ENCODE measurements around the gene C4orf36.

The C4orf36 gene

DNA sequence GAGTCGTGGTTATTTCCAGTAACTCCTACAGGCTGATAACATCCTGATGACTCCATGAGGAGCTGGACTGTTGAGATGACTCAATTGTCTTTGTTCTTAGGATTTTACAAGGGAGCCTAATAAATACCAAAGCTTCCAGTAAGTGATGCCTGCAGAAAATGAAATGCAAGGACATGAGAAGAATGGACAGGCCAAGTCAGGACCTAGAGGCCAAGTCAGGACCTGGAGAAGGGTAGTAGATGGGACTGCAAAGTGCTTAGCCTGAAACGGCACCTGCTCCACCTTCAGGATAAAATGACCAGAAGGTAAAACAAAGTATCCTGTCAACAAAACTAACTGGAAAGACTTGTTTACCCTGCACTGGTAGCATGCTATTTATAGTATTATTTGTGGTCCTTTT is 36.6 kb downstream of the C4orf36 start:
- H3K27ac ChIP-seq (ENCODE audit: insufficient read depth in 1 of 2, low read depth in 1 of 2, low read length in 2 of 2, poor library complexity in 1 of 2, severe bottlenecking in 2 of 2), result no peak overlapping the region
- no peaks in the 10 kb centered on the region for H3K36me3 ChIP-seq (ENCODE audit: control insufficient read depth in 4 of 4, insufficient read depth in 4 of 4, low read length in 3 of 4)
- H3K4me1 ChIP-seq (ENCODE audit: control extremely low read depth in 1 of 4, control insufficient read depth in 4 of 4, insufficient read depth in 4 of 4, low read length in 3 of 4), result peaks cover 0 to 5% (median 0%) of the 10 kb centered on the region in 4 experiments
- H3K9me3 ChIP-seq (ENCODE audit: control extremely low read depth in 1 of 5, control insufficient read depth in 4 of 5, insufficient read depth in 2 of 5, low read depth in 1 of 5, low read length in 4 of 5), result no peaks in the 10 kb centered on the region
- H3K27me3 ChIP-seq (replicated peaks in 2 of 5; ENCODE audit: control insufficient read depth in 4 of 5, insufficient read depth in 5 of 5, low read length in 4 of 5), result no peaks in the 10 kb centered on the region
- WGBS (ENCODE audit: insufficient coverage), result 100% methylated on average over 1 of the region's 2 CpGs
- DNase-seq, result no peak
- no peak overlapping the region for H3K4me3 ChIP-seq (ENCODE audit: control insufficient read depth in 1 of 7, extremely low read depth in 1 of 7, insufficient read depth in 4 of 7, low read depth in 2 of 7, low read length in 6 of 7)
- POLR2A ChIA-PET, result no interaction called here
- CTCF ChIA-PET, result no interaction called here

DNA sequence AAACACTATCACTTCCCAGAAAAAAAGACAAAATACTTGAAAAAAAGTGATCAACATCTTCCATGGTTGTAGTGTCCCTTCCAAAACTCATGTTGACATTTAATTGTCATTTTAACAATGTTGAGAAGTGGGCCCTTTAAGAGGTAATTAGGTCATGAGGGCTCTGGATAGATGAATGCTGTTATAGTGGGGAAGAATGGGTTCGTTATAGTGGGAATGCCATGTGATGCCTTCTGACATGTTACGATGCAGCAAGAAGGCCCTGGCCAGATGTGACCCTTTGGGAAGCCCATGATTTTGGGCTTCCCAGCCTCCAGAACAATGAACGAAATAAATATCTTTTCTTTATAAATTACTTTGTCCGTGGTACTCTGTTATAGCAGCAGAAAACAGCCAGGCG is 39.0 kb downstream of the C4orf36 start:
- H3K9me3 ChIP-seq (ENCODE audit: control extremely low read depth in 1 of 5, control insufficient read depth in 4 of 5, insufficient read depth in 2 of 5, low read depth in 1 of 5, low read length in 4 of 5), result no peaks in the 10 kb centered on the region
- no peaks in the 10 kb centered on the region for H3K27me3 ChIP-seq (replicated peaks in 2 of 5; ENCODE audit: control insufficient read depth in 4 of 5, insufficient read depth in 5 of 5, low read length in 4 of 5)
- POLR2A ChIA-PET, result no interaction called here
- H3K4me1 ChIP-seq (ENCODE audit: control extremely low read depth in 1 of 4, control insufficient read depth in 4 of 4, insufficient read depth in 4 of 4, low read length in 3 of 4), result peaks cover 0 to 5% (median 0%) of the 10 kb centered on the region in 4 experiments
- no peak overlapping the region for H3K4me3 ChIP-seq (ENCODE audit: control insufficient read depth in 1 of 7, extremely low read depth in 1 of 7, insufficient read depth in 4 of 7, low read depth in 2 of 7, low read length in 6 of 7)
- CTCF ChIA-PET, result no interaction called here
- 100% methylated on average over 4 of the region's 5 CpGs for WGBS (ENCODE audit: insufficient coverage)
- DNase-seq, result no peak
- no peaks in the 10 kb centered on the region for H3K36me3 ChIP-seq (ENCODE audit: control insufficient read depth in 4 of 4, insufficient read depth in 4 of 4, low read length in 3 of 4)
- no peak overlapping the region for H3K27ac ChIP-seq (ENCODE audit: insufficient read depth in 1 of 2, low read depth in 1 of 2, low read length in 2 of 2, poor library complexity in 1 of 2, severe bottlenecking in 2 of 2)

DNA sequence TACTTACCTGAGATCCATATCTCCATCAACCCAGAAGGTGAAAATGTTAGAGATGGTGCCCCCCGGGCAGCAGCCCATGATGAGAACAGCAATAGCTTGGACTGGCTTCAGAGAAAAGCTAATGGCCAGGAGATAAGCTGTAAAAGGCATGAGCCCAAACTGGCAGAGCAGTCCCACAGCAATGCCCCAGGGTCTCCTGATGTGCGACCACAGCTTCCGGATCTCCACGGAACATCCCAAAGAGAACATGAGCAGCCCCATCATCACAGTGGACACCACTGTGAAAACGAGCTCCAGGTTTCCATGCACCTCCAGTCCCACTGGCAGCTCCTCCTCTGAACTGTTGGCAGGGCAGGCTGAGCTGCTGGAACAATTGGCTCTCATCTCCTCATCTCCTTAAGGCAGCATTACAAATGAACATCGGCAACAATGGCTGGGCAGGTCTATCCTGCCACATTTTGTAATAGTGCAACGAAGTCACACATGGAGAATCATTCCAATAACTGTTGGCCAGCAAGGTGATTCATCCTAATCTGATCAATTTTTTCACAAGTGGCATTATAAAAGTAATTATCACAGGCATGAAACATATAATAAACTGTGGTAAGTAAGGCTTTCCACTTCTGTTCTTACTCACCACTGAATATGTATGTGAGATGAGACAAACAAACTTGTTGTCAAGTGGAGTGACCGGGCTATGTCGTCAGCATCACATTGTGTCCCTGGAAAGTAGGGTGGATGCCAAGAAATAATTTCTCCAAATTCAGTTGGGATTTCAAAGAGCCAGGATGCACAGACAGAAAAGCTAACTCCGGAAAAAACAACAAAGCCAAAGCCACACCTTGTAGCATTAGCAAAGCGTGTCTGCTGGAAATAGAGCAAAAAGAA is 43.2 kb downstream of the C4orf36 start, which contains the start of gene SLC10A6:
SLC10A6 (minus strand) TSS at position 653 of the 888 bp plus-strand sequence; CDS start at position 384, 269 bp downstream.
- Histone ChIP-seq H3K27me3 (replicated peaks in 2 of 5; ENCODE audit: control insufficient read depth in 4 of 5, insufficient read depth in 5 of 5, low read length in 4 of 5) (no peaks in the 10 kb centered on the region), H3K9me3 (ENCODE audit: control extremely low read depth in 1 of 5, control insufficient read depth in 4 of 5, insufficient read depth in 2 of 5, low read depth in 1 of 5, low read length in 4 of 5) (no peaks in the 10 kb centered on the region), H3K4me3 (ENCODE audit: control insufficient read depth in 1 of 7, extremely low read depth in 1 of 7, insufficient read depth in 4 of 7, low read depth in 2 of 7, low read length in 6 of 7) (no peak within 1 kb of the TSS), H3K4me1 (ENCODE audit: control extremely low read depth in 1 of 4, control insufficient read depth in 4 of 4, insufficient read depth in 4 of 4, low read length in 3 of 4) (no peaks in the 10 kb centered on the region), H3K27ac (ENCODE audit: insufficient read depth in 1 of 2, low read depth in 1 of 2, low read length in 2 of 2, poor library complexity in 1 of 2, severe bottlenecking in 2 of 2) (no peak within 1 kb of the TSS), H3K36me3 (ENCODE audit: control insufficient read depth in 4 of 4, insufficient read depth in 4 of 4, low read length in 3 of 4) (no peaks in the 10 kb centered on the region)
- ChIA-PET CTCF (interaction anchor here (1.3 kb wide), 1 partner anchor 19 kb away, joined by 3 read pairs; no protein-coding TSS in a partner anchor), POLR2A (interaction anchor here (0.8 kb wide), 1 partner anchor 10 kb away, joined by 3 read pairs; no protein-coding TSS in a partner anchor)
- DNase-seq, result no peak
- 98% methylated on average over 11 of the region's 11 CpGs for WGBS (ENCODE audit: insufficient coverage)

DNA sequence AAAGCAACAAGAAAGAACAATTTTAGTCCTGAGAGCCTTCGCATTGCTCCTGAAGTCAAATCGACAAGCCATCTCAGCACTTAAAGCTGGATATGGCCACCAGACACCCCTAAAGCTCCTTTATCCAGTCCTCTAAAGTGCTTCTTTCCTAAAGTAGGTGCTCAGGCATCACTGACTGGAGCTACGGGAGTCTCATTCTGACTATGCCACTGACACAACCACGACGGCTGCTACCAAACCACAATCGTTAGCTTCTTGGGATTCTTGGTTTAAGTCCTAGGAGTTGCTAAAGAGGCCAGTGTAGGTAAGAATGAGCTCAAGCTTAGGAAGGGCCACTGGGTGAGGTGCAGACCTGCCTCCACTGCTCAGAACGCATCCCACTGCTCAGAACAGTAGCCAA is 44.1 kb downstream of the C4orf36 start:
- no peak overlapping the region for H3K27ac ChIP-seq (ENCODE audit: insufficient read depth in 1 of 2, low read depth in 1 of 2, low read length in 2 of 2, poor library complexity in 1 of 2, severe bottlenecking in 2 of 2)
- H3K9me3 ChIP-seq (ENCODE audit: control extremely low read depth in 1 of 5, control insufficient read depth in 4 of 5, insufficient read depth in 2 of 5, low read depth in 1 of 5, low read length in 4 of 5), result no peaks in the 10 kb centered on the region
- no peaks in the 10 kb centered on the region for H3K36me3 ChIP-seq (ENCODE audit: control insufficient read depth in 4 of 4, insufficient read depth in 4 of 4, low read length in 3 of 4)
- no peak overlapping the region for H3K4me3 ChIP-seq (ENCODE audit: control insufficient read depth in 1 of 7, extremely low read depth in 1 of 7, insufficient read depth in 4 of 7, low read depth in 2 of 7, low read length in 6 of 7)
- DNase-seq, result no peak
- 97% methylated on average over 2 of the region's 7 CpGs for WGBS (ENCODE audit: insufficient coverage)
- no peaks in the 10 kb centered on the region for H3K4me1 ChIP-seq (ENCODE audit: control extremely low read depth in 1 of 4, control insufficient read depth in 4 of 4, insufficient read depth in 4 of 4, low read length in 3 of 4)
- ChIA-PET POLR2A (no interaction called here), CTCF (interaction anchor here (1.3 kb wide), 1 partner anchor 18 kb away, joined by 3 read pairs; no protein-coding TSS in a partner anchor)
- no peaks in the 10 kb centered on the region for H3K27me3 ChIP-seq (replicated peaks in 2 of 5; ENCODE audit: control insufficient read depth in 4 of 5, insufficient read depth in 5 of 5, low read length in 4 of 5)

DNA sequence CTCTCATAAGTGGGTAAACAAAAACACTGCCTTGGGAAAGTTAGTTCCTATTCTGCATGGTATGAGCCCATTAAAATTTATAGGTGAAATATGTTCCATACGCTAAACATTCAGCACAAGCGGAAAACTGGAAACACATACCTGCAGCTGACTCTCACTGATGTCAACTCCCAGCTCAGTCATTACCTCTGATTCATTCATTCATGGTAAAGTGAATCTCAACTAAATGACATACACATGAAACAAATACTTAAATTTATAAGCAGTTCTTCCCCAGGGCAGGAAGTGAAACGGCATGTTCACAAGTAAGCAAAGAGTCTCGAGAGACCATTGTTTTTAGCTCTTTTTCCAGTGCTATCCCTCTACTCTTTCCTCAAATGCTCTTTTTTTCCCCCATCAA is 44.7 kb downstream of the C4orf36 start:
- ChIA-PET CTCF (interaction anchor here (1.3 kb wide), 1 partner anchor 18 kb away, joined by 3 read pairs; no protein-coding TSS in a partner anchor), POLR2A (no interaction called here)
- Histone ChIP-seq H3K27me3 (replicated peaks in 2 of 5; ENCODE audit: control insufficient read depth in 4 of 5, insufficient read depth in 5 of 5, low read length in 4 of 5) (no peaks in the 10 kb centered on the region), H3K4me3 (ENCODE audit: control insufficient read depth in 1 of 7, extremely low read depth in 1 of 7, insufficient read depth in 4 of 7, low read depth in 2 of 7, low read length in 6 of 7) (no peak overlapping the region), H3K9me3 (ENCODE audit: control extremely low read depth in 1 of 5, control insufficient read depth in 4 of 5, insufficient read depth in 2 of 5, low read depth in 1 of 5, low read length in 4 of 5) (no peaks in the 10 kb centered on the region), H3K27ac (ENCODE audit: insufficient read depth in 1 of 2, low read depth in 1 of 2, low read length in 2 of 2, poor library complexity in 1 of 2, severe bottlenecking in 2 of 2) (no peak overlapping the region), H3K4me1 (ENCODE audit: control extremely low read depth in 1 of 4, control insufficient read depth in 4 of 4, insufficient read depth in 4 of 4, low read length in 3 of 4) (no peaks in the 10 kb centered on the region), H3K36me3 (ENCODE audit: control insufficient read depth in 4 of 4, insufficient read depth in 4 of 4, low read length in 3 of 4) (no peaks in the 10 kb centered on the region)
- WGBS (ENCODE audit: insufficient coverage), result 86% methylated on average over 4 of the region's 4 CpGs
- DNase-seq, result no peak

DNA sequence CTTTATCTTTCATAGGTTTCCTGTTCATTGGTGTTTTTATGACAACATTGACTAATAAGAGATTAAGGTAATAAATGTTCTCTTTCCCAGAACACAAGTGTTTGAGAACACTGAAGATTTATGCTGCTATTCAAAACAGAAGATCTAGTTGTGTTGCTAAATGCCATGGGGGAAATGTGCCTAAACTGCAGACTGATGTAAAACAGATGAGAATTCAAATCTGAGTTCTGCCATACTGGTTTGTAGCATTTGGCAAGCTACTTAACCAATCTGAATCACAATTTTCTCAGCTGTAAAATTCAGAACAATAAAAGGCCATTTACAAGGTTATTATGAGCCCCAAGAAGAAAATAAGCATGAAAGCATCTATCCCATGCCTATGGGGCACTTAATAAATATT is 45.3 kb downstream of the C4orf36 start:
- Histone ChIP-seq H3K27ac (ENCODE audit: insufficient read depth in 1 of 2, low read depth in 1 of 2, low read length in 2 of 2, poor library complexity in 1 of 2, severe bottlenecking in 2 of 2) (no peak overlapping the region), H3K4me3 (ENCODE audit: control insufficient read depth in 1 of 7, extremely low read depth in 1 of 7, insufficient read depth in 4 of 7, low read depth in 2 of 7, low read length in 6 of 7) (no peak overlapping the region), H3K4me1 (ENCODE audit: control extremely low read depth in 1 of 4, control insufficient read depth in 4 of 4, insufficient read depth in 4 of 4, low read length in 3 of 4) (no peaks in the 10 kb centered on the region), H3K9me3 (ENCODE audit: control extremely low read depth in 1 of 5, control insufficient read depth in 4 of 5, insufficient read depth in 2 of 5, low read depth in 1 of 5, low read length in 4 of 5) (no peaks in the 10 kb centered on the region), H3K27me3 (replicated peaks in 2 of 5; ENCODE audit: control insufficient read depth in 4 of 5, insufficient read depth in 5 of 5, low read length in 4 of 5) (no peaks in the 10 kb centered on the region), H3K36me3 (ENCODE audit: control insufficient read depth in 4 of 4, insufficient read depth in 4 of 4, low read length in 3 of 4) (no peaks in the 10 kb centered on the region)
- ChIA-PET CTCF (no interaction called here), POLR2A (no interaction called here)
- DNase-seq, result no peak

DNA sequence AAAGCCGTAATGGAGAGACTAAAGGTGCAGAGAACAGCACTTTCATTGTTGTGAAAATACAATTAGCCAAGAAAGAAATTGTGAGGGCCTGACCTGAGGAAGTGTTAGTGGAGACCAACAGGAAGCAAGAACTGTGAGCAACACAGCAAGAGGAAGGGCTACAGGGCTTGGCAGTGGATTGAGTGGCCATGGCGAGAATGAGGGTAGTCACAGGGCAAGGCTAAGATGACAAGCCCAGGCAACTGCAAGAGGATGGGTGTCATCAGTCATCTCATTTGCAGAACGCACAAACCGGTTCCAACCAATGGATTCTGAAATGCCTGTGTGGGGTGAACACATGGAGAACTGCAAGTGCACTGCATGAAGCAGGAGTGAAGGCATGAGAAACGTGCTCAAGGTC is 46.6 kb downstream of the C4orf36 start:
- Histone ChIP-seq H3K36me3 (ENCODE audit: control insufficient read depth in 4 of 4, insufficient read depth in 4 of 4, low read length in 3 of 4) (no peaks in the 10 kb centered on the region), H3K4me1 (ENCODE audit: control extremely low read depth in 1 of 4, control insufficient read depth in 4 of 4, insufficient read depth in 4 of 4, low read length in 3 of 4) (no peaks in the 10 kb centered on the region), H3K9me3 (ENCODE audit: control extremely low read depth in 1 of 5, control insufficient read depth in 4 of 5, insufficient read depth in 2 of 5, low read depth in 1 of 5, low read length in 4 of 5) (no peaks in the 10 kb centered on the region), H3K27me3 (replicated peaks in 2 of 5; ENCODE audit: control insufficient read depth in 4 of 5, insufficient read depth in 5 of 5, low read length in 4 of 5) (no peaks in the 10 kb centered on the region), H3K27ac (ENCODE audit: insufficient read depth in 1 of 2, low read depth in 1 of 2, low read length in 2 of 2, poor library complexity in 1 of 2, severe bottlenecking in 2 of 2) (no peak overlapping the region), H3K4me3 (ENCODE audit: control insufficient read depth in 1 of 7, extremely low read depth in 1 of 7, insufficient read depth in 4 of 7, low read depth in 2 of 7, low read length in 6 of 7) (no peak overlapping the region)
- no peak for DNase-seq
- POLR2A ChIA-PET, result no interaction called here
- WGBS (ENCODE audit: insufficient coverage), result 92% methylated on average over 4 of the region's 5 CpGs
- CTCF ChIA-PET, result no interaction called here

All from common myeloid progenitor, CD34-positive (primary cell).